ENCODE data around the gene DLL3. TPM values are rescaled to one million over a fixed set of nuclear protein-coding genes. Genes with fewer than 3 reads are reported as not detected.
A peak's percentile ranks its signal among the peaks of the same experiment; 100 is the strongest.

DLL3 gene
- total and polyA plus RNA-seq, 12 donors, result not detected

DNA sequence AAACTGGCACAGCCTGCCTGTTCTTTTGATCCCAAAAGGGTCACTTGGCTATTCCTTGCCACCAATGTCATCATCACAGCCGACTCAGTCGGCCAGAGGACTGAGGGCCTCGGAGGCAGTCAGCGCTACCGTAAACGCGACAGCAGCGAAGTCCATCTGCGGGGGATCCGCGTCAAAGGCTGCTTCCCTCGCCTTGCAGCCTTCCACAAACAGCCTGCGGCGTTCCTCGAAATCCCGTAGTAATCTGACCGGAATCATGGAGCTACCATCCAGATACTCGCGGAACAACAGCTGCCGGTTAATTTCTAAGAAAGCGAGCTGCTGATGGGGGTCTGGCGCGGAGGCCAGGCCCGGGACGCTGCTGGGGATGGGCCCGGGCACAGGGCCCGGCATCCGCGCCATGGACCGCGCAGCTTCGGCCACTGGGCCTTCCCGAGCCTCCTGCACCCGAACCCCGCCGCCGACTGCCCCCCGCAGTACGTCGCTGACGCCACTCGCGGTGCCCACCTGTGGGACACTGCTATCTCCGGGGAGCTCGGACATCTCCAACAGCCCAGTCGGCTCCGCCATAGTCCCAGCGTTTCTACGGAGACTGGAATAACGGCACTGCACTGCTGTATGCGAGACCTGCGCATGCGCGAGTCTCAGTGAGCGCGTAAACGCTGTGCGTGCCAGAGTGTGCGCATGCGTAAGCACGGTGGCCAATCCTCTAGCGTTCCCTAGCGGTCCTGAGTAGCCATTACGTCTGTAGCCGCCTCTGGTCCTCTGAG is 33.7 kb downstream of the DLL3 start, which contains the start of gene EID2B:
EID2B (minus strand) TSS at position 620 of the 770 bp plus-strand sequence; CDS start at position 570, 50 bp downstream.
- peak; percentile 94 to 97 for DNase-seq
- Histone ChIP-seq H3K27ac (peak within 1 kb of the TSS; percentile 42 to 93 (median 86)), H3K36me3 (peaks cover 0 to 5% (median 0%) of the 10 kb centered on the region in 9 donors), H3K9me3 (no peaks in the 10 kb centered on the region), H3K4me3 (peak within 1 kb of the TSS; percentile 73 to 96 (median 88)), H3K4me1 (peaks cover 2 to 27% (median 20%) of the 10 kb centered on the region in 9 donors), H3K27me3 (no peaks in the 10 kb centered on the region)
- peak; percentile 96 to 99 (median 98) for TF ChIP-seq CTCF (IDR thresholded peaks at IDR 0.05)
- ATAC-seq, result peak; percentile 97 to 99 (median 99)
- intact Hi-C loops (cut with DNase I), result loop anchor here (1.0 to 10.0 kb wide), 13 partner anchors 48 to 408 kb away; partner anchors contain the start of genes PAK4 (in 2 of the 10), SUPT5H (in 2 of the 10), TIMM50 (in 2 of the 10) and DYRK1B (in 1 of the 10)
- WGBS, 2 donors, result 0% methylated on average over 65 of the region's 65 CpGs

DNA sequence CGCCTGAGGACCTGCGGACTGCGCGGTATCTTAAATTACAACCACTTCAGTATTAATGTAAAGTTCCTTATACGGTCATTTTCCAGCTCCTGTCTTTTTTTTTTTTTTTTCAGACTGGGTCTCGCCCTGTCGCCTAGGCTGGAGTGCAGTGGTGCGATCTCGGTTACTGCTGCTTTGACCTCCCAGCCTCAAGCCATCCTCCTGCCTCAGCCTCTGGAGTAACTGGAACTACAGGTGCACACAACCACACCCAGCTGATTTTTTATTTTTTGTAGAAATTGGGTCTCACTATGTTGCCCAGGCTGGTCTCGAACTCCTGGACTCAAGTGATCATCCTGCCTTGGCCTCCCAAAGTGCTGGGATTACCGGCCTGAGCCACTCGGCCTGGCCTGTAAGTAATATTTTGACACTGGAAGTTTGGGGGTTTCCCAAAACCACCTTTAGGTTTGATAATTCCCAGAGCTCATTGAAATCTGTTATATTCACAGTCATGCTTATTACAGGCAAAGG is 34.3 kb downstream of the DLL3 start:
- Histone ChIP-seq H3K9me3 (no peaks in the 10 kb centered on the region), H3K4me1 (peaks cover 2 to 32% (median 26%) of the 10 kb centered on the region in 9 donors), H3K4me3 (peak overlapping the region in 8 of 10 donors; percentile 73 to 96 (median 84)), H3K27me3 (no peaks in the 10 kb centered on the region), H3K27ac (peak overlapping the region in 5 of 10 donors; percentile 1 to 93 (median 89)), H3K36me3 (no peaks in the 10 kb centered on the region)
- WGBS, 2 donors, result 18 to 23% methylated on average over 12 of the region's 12 CpGs
- intact Hi-C loops (cut with DNase I), result loop anchor here (2.0 to 10.0 kb wide), 11 partner anchors 48 to 408 kb away; partner anchors contain the start of genes PAK4 (in 2 of the 10), SUPT5H (in 2 of the 10), TIMM50 (in 2 of the 10) and DYRK1B (in 1 of the 10)
- TF ChIP-seq CTCF (IDR thresholded peaks at IDR 0.05), result no peak
- ATAC-seq (peak in 4 of 8 donors; percentile 3 to 24 (median 10)), DNase-seq (no peak)

DNA sequence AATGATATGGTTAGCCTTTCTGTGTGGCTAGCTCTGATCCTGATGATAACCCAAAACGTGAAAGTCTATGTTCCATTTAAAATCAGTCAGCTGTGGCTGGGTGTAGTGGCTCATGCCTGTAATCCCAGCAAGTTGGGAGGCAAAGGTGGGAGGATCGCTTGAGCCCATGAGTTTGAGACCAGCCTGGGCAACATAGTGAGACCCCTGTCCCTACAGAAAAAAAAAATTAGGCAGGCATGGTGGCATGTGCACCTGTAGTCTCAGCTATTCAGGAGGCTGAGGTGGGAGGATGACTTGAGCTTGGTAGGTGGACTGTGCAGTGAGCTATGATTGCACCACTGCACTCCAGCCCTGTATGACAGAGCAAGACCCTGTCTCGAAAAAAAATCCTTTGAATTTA is 35.0 kb downstream of the DLL3 start:
- intact Hi-C loops (cut with DNase I), result loop anchor here (2.0 to 10.0 kb wide), 11 partner anchors 49 to 409 kb away; partner anchors contain the start of genes PAK4 (in 2 of the 10), SUPT5H (in 2 of the 10), TIMM50 (in 2 of the 10) and DYRK1B (in 1 of the 10)
- no peak overlapping the region for H3K4me3 ChIP-seq
- no peak overlapping the region for H3K27ac ChIP-seq
- TF ChIP-seq CTCF (IDR thresholded peaks at IDR 0.05), result no peak
- DNase-seq (no peak), ATAC-seq (no peak)
- no peaks in the 10 kb centered on the region for H3K9me3 ChIP-seq
- no peaks in the 10 kb centered on the region for H3K27me3 ChIP-seq
- H3K36me3 ChIP-seq, result no peaks in the 10 kb centered on the region
- 66 to 75% methylated on average over 3 of the region's 3 CpGs for WGBS, 2 donors
- peaks cover 2 to 39% (median 31%) of the 10 kb centered on the region in 9 donors for H3K4me1 ChIP-seq

GRCh38 chr19:39539165-39539517 is 40.4 kb downstream of the DLL3 start:
- Histone ChIP-seq H3K4me3 (peak overlapping the region; percentile 47 to 94 (median 77)), H3K27ac (peak overlapping the region; percentile 90 to 98 (median 96)), H3K4me1 (peaks cover 0 to 32% (median 23%) of the 10 kb centered on the region in 9 donors), H3K36me3 (no peaks in the 10 kb centered on the region), H3K9me3 (no peaks in the 10 kb centered on the region), H3K27me3 (no peaks in the 10 kb centered on the region)
- peak in 1 of 8 donors; percentile 5 for ATAC-seq
- intact Hi-C loops (cut with DNase I), result loop anchor here in 9 of 10 donors (5.0 to 10.0 kb wide), 7 partner anchors 54 to 414 kb away; partner anchors contain the start of genes PAK4 (in 2 of the 9), SUPT5H (in 2 of the 9), DYRK1B (in 1 of the 9) and PLEKHG2 (in 1 of the 9)
- DNase-seq, result no peak
- TF ChIP-seq CTCF (IDR thresholded peaks at IDR 0.05), result no peak
- WGBS, 2 donors, result 1 to 2% methylated on average over 10 of the region's 10 CpGs

Measured in heart right ventricle (tissue), 16 donors.